ENCODE results near the gene C5orf47.
A peak's percentile ranks its signal among the peaks of the same experiment; 100 is the strongest.

C5orf47 gene

DNA sequence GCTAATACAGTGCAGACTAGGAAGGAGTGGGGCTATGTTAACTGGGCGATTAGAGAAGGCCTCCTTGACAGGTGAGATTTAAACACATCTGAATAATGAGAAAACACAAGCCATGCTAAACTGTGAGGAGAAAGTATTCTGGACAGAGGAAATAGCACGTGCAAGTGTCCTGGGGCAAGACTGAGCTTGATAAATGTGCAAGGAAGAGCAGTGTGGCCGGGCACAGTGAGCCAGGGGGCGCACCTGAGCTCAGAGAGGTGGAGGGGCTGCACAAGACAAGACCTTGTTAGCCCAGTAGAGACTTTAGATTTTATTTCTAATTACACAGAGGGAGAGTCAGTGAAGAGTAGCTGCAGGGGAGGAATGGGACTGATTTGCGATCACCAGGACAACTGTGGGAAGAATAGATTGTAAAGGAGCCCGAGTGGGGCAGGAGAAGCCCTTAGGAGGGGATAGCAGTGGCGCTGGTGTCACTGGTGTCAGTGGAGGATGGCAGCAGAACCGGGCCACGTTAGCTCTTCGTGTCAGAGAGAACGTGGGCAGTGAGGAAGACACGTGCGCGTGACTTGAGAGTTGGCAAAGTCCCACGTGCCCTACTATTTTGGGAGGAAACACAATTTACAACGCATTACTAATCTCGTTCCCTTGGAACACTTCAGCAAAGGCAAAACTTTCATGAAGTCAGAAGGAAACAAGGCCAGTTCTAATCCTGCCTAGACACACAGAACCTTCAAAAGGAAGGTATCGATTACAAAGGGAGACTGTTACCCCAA, 17.9 kb upstream of the C5orf47 start:
- no peak for DNase-seq

DNA sequence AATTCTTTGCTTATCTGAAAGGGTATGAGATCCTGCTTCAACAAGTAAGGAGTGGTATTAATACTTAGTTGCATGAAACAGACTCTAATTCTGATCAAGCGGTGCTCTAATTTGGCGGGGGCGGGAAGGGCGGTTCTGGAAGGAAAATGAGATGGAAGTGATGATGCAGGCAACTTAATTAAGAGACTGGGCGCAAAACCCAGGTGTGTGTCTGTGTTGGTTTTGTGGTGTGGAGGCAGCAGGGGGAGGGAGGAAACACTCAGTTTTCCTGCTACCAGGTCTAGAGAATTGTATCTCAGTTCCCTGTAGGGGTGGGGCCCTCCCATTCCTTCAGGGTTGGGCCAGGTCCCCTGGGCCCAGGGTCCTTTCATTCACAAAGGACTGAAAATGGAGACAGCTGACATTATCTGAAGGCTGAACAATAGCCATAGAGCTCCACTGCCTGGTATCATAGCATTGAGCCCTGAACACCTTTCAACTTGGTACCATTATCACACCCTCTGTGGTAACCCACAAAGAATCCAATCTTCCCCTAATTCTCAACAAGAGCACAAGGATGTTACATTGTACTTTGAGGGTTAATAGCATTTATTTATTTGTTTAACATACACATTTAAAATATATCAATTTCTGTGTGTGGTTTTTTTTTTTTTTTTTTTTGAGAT, 17.2 kb upstream of the C5orf47 start:
- no peak for DNase-seq

DNA sequence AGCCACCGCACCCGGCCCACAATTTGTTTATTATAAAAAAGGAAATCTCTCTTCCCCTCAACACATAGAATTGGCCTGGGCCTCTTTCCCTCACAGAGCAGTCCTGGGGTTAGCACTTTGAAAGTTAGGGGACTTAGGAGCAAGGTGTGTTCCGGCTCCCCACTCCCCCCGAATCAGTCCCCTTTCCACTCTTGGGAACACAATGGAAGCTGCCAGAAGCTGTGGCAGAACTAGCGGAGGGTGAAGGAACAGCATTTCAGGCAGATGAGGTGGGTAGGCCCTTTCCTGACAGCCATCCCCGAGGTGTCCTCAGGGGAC, 16.4 kb upstream of the C5orf47 start:
- no peak for DNase-seq

DNA sequence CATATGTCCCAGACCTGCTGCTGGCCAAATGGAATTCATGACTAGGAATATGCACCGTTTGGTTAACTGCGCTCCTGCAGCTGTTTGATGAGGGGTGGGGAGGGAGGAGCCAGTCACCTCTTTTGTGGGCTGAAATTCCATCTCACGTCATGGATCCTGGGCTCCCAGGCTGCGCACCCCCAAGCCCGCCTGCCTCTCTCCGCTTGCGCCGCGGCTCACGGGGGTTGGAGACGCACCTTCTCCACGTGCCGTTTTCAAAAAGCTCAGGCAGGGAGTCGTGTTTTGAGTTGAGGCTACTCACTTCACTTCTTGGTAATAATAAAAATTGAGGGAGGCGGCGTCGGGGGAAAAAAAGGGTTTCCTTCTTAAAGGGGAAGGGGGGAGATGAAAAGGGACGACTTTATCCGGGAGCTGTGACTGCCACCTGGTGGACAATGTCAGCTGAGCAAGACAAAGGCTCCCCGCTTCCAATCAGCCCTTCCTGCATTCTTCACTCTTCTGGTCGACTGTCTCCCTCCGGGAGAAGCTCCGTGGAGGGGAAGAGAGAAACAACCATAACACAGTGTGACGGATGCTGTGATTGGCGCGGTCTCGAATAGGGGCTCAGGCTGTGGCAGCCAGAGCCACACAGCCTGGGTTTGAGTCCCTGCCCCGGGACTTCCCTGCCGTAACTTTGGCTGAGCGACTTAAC, 15.9 kb upstream of the C5orf47 start:
- peak; percentile 85 for DNase-seq

DNA sequence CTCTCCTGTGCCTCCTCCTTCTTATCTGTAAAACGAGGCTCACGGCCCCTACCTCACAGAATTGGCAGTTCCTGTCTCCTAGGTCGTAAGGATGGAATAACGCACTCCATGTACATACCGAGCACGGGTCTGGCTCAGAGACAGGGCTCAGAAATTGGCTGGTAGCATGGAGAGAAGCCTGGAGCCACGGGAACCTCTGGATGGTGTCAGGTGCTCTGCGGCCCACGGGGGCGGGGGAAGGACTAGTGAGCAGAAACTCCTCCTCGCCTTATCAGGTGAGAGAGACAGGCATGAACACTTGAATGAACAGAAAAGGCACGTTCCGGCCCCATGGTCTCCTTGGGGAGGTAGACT, 15.4 kb upstream of the C5orf47 start:
- no peak for DNase-seq

DNA sequence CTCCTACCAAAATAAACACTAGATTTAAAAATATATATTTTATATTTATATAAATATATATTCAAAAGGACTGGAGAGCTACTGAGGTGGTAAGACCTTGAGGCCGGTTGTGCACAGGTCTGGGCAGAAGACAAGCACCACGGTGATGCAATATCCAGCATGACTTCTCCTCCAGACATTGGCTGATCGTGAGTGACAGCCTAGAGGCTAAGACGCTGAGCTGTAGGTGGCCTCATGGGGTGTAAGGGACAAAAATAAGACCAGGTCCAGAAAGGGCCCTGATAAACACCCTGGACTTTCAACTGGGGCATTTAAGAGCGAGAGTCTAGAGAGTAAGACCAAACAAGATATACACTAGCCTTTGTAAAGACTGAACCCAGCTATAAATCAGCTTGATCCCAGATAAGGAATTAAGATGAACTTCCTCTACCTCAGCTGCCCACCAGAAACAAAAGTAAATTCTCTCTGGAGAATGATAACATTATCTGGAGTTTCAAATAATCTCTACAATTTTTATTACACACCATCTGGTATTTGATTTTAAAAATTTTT, 14.2 kb upstream of the C5orf47 start:
- no peak for DNase-seq

DNA sequence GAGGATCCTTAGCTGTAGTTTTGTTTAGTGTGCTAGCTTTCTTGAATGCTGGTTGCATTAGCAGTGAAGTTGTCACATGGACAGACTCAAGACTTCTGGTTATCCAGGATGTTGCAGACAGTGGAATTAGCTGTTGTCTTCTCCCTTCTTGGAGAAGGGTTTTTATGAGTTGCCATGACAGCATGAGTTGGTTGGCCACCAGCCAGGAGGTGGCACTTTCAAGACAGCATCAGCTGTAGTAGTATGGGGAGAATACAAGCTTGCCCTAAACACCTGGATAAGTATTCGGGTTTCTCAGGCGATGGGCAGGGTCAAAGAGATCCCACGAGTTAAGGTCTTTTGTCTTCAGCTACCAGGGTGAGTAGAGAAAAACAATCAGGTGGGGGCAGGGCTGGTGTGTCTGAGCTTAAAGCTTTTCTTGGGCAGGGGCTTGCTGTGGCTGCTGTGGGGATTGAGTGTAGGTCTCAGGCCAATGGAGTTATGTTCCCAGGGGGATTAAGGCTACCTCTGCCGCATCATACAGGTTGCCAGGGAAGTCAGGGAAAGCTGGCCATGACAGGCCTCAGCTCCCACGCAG, 7.7 kb upstream of the C5orf47 start:
- no peak for DNase-seq

DNA sequence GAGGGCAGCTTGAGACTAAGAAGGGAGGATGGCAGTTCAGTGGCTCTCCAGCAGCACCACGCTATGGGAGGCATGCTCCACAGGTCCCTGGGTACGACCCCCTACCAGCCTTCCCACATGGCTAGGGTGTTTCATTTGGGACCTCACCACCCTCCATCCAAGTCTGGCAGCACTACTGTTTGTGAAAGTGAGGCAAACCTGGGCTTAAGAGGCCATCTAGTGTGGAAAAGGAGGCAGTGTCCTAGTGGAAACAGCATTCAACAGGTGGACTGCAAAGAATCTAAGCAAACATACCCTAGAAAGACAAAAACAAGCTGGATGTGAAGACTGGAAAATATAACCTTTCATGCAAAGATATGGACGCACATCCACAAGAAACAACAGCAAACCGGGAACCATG, 4.8 kb upstream of the C5orf47 start:
- peak; percentile 2 for DNase-seq

DNA sequence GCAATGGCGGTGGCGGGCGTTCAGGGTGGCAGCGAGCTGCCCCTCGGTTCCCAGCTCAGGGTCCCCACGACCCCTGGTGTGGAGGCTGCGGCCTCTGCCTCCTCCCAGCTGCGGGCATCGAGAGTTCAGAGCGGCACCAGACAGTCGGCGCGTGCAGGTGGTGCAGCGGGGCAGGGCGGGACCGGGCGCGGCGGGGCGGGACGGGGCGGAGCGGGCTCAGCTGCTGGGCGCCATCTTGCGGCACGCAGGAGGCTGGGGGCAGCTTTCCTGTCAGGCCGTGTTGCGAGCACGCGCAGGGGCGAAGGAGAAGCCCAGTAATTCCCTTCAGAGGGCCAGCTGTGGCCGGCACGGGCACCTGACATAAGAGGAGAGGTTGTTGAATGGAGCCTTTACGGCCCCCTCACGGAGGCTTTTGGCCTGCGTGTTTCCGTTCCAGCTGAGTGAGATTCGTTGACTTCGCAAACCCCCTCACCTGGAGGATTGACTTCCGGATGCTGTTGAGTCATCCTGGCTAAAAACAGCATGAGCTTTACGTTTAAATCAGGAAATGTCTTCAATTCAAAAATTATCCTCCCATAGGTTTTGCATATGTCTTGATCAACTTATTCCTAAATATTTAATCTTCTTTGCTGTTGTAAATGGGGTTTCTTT, 587 bp downstream of the C5orf47 start:
- DNase-seq, result no peak

DNA sequence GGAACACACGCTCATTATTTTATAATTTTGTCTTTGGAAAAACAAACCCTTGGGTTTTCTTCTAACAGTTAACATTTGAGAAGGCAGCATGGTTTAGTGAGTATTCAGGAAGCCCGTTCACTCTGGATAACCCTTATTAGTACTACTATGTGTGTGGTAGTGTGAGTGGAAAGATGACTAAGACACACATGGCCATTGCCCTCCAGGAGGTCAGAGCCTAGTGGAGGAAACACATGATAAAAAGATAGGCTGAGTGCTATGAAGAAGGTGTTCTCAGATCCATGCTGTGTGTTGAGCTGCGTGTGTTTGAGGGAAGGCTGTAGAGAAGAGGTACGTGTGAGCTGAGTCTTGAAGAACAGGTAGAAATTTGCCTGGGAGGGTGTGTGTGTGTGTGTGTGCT, 8.4 kb downstream of the C5orf47 start:
- no peak for DNase-seq

DNA sequence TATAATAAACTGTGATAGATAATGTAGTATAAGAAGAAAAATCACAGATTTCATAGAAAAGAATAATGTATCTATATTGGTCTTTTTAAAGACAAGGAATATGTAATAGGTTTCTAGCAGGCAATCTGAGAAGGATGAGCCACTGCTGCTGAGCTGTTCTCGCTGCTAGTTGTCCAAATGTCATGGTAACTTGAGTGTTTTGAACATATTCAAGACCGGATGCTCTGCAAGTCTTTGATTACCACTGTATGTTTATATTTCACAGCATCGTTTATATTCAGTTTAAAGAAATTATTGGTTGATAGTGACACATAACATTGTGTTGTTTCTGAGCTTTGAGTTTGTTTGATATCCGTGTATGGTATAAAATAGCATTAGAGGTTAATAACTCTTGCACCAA, 9.6 kb downstream of the C5orf47 start:
- no peak for DNase-seq

DNA sequence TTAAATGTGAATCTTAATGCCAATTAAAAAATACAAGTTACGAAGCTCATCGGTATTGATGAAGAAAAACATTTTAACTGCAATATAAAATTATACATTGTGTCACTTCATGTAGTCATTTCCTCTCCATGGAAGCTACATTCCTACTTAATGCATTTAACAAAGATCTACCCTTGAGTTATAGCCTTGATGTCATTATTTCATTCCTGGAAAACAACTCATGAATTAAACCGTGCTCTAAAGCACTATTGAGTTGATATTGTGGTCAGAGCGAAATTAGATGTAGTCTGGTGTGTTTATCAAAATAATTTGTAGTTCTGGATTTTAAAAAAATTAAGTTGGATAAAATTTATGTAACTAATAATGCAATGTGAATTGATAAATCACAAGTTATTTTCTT, 11.1 kb downstream of the C5orf47 start:
- no peak for DNase-seq

DNA sequence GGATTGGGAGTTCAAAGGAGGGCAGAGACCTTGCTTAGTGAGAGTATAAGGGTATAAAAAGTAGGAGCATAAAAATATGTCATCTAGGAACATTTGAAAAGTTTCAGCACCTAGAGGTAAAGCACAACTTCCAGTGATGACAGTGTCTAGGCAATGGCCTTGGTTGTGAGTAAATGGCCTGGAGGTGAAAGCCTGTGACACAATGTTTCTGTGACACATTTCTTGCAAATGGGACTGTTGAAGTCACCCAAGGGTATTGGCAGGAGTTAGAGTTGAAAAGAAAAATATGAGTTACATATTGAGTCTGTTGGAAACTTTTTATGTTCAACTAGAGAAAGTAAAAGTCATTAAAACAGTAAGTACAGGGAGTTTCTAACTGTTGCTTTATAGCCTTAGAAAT, 14.8 kb downstream of the C5orf47 start:
- DNase-seq, result no peak

DNA sequence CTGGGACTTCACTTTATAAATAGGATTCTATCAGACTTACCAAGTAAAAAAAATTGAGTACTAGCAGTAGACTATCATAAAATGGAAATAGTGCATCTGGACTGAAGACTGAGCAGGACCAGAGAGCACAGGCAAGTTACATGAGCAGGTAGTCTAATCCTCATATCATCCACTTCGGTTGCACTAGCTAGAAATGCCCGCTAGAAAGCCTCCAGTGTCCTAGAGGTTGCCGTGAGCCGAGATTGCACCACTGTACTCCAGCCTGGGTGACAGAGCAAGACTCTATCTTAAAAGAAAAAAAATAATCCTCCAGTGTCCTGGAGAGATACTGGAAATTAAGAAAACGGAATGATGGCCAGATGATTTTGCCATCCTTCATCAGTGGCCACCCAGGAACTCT, 20.0 kb downstream of the C5orf47 start:
- DNase-seq, result no peak

DNA sequence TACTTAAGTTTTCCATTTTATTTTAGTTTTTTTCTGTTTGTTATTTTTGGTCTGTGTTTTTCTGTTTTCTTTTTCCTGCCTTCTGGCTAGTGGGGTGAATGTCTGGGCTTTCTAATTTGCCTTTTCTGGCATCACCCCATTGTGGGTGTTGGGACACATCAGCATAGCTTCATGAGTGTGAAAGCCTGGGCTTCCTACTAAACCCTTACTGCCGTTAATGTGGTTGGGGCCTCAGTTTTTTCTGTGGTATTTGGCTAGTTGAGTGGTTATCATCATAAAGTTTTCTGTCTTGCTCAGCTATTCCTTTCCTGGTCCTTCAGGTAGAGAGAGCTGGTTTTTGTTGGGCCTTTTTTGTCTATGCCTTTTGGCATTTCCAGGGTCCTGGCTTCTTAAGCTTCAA, 21.4 kb downstream of the C5orf47 start:
- no peak for DNase-seq

DNA sequence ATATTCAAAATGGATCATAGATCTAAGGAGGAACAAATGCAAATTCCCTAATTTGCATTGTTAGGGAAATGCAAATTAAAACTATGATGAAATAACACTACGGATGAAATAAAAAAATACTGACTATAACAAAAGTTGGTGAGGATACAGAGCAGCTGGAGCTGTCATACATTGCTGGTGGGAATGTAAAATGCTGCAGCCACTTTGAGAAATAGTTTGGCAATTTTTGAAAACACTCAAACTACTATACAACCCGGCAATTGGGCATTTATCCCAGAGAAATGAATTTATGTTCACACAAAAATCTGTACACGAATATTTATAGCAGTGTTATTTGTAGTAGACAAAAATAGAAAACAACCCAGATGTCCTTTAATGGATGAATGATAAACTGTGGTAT, 22.5 kb downstream of the C5orf47 start:
- no peak for DNase-seq

DNA sequence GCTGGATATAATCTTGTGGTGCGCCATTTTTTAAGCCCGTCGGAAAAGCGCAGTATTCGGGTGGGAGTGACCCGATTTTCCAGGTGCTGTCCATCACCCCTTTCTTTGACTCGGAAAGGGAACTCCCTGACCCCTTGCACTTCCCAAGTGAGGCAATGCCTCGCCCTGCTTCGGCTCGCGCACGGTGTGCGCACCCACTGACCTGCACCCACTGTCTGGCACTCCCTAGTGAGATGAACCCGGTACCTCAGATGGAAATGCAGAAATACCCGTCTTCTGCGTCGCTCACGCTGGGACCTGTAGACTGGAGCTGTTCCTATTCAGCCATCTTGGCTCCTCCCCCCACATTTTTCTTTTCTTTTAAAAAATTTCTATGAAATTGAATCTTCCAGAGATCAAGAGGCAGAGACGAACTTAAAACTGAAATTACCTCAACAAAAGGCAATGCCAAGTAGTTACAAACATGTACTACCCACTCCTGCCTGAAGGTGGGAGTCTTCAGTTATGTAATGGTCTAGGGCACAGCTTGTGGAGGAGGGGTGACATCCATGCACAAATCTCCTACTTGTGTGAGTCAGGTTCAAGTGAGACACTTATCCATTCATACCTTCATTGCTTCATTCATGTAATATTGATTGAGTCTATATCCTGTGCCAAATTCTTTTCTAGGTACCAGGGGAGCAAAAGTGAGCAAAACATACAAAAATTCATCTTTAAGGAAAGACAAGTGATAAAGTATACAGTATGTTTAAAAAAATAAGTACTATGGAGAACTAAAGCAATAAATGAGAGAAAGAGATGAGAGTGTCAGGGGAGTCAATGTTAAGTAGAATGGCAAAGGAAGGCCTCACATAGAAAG, 31.3 kb downstream of the C5orf47 start:
- peak; percentile 13 for DNase-seq

DNA sequence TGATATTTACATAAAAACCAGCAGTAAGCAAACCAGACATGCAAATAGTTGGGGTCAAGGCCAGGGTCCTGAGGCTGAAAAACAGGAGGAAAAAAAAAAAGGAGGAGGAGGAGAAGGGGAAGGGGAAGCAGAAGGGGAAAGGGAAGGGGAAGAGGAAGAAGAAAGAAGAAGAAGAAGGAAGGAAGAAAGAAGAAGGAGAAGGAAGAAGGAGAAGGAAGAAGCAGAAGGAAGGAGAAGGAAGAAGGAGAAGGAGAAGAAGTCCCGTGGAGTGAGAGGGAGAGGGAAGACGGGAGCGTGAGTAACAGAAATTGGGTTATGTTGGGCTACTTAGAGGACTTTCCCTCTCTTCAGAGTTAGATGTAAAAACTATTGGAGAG, 31.9 kb downstream of the C5orf47 start:
- no peak for DNase-seq

DNA sequence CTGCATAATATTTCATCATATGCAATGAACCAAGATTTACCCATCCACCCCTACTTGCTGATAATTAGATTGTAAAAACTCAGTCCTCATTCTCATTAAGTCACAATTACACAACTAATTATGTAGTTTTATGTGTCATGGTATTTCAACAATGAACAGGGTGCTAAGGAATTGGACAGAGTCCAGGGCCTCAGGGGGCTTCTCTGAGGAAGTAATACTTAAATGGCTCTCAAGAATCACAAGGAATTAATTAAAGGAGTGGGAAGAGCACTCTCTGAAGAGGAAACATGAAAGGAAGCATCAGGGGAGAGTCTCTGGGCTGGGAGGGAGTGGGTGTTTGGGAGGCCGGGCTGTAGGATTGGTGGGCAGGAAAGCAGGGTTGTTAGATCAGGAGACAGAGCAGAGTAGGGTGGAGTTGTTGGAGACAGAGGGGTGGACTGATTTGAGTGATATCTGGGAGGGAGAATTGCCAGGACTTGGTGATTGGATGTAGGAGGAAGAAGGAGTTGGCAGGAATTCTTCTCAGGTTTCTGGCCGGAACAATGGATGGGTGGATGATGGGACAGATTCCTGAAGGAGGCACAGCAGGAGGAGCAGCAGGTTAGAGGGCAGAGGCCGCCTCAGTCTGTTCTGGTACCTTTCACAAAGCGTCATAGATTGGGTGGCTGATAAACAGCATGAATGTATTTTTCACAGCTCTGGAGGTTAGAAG, 33.6 kb downstream of the C5orf47 start:
- no peak for DNase-seq

DNA sequence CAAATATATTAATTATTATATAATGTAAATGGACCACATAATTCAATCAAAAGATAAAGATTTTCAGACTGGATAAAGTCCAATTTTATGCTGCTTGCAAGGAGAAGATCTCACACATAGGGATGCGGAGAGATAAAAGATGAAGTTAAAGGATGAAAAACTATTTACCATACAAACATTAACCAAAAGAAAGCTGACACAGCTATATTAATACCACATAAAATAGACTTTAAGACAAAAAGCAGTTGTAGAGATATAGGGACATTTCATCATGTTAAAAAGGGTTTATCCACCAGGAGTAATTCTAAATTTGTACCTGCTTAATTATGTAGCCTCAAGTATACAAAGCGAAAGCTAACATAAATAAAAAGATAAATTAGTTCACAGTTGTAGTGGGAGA, 41.3 kb downstream of the C5orf47 start:
- no peak for DNase-seq

DNA sequence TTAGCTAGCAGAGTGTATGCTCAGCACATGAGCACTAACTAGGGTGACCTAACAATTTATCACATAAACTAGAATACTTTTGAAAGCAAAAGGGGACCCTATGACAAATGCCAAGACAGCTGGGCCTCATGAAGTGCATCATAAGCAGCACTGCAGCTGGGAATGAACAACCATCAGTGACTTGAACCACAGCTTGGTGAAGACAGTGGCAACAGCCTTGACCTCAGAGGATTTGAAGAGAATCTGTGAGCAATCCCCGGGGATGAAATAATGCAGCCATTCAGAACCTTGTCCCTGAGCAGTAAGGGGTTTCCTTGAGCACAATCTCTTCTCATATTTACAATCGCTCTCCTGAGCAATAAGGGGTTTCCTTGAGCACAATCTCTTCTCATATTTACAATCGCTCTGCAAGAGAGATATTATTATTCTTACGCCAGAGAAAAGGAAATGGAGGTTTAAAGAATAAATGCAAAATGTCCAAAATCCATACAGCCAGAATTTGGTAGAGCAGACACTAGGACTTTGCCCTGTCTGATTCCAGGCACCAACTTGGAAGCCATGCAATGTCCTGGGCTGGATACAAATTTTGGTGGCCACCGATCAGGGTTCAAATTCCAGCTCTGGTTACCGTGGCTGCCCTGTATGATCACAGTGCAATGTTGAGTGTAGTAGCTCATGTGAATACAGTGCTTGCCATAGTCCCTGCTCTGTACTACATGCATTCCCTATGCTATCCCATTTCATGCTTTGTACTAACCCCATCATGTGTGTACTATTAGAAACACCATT, 55.7 kb downstream of the C5orf47 start:
- DNase-seq, result no peak

Data from kidney glomerular epithelial cell (primary cell).